H9 (cell line): ENCODE data around the gene MGA. TPM values are rescaled to one million over a fixed set of nuclear protein-coding genes. Genes with fewer than 3 reads are reported as not detected.

Source experiments
- DNase-seq: peaks from one replicate; pipeline ENCODE4 v3.0.0-alpha.2; 2017
- H2AFZ ChIP-seq: one replicate; pipeline ENCODE4 v1.6.1; 2013; ENCODE audit warnings: mild to moderate bottlenecking, low read length, control low read depth, moderate library complexity
- H2AK5ac ChIP-seq: 2 replicates; pipeline ENCODE4 v1.6.1; 2013; ENCODE audit warnings: low read length, control low read depth, mixed read lengths; ENCODE audit not compliant: insufficient read length
- H2BK120ac ChIP-seq: one replicate; pipeline ENCODE4 v1.6.1; 2013; ENCODE audit warnings: low read depth, mild to moderate bottlenecking, low read length, control low read depth, inconsistent platforms; ENCODE audit not compliant: poor library complexity, severe bottlenecking
- H2BK12ac ChIP-seq: 2 replicates; pipeline ENCODE4 v1.6.1; 2013; ENCODE audit warnings: low read length, control low read depth, mixed read lengths, low read depth; ENCODE audit not compliant: insufficient read length
- H2BK15ac ChIP-seq: 2 replicates; pipeline ENCODE4 v1.6.1; 2013; ENCODE audit warnings: low read depth, low read length, control low read depth
- H2BK20ac ChIP-seq: one replicate; pipeline ENCODE4 v1.6.1; 2013; ENCODE audit warnings: low read depth, mild to moderate bottlenecking, low read length, control low read depth, inconsistent platforms; ENCODE audit not compliant: poor library complexity, severe bottlenecking
- H2BK5ac ChIP-seq: 2 replicates; pipeline ENCODE4 v1.6.1; 2013; ENCODE audit warnings: low read length, control low read depth, mixed read lengths; ENCODE audit not compliant: insufficient read length
- H3K14ac ChIP-seq: 2 replicates; pipeline ENCODE4 v1.6.1; 2013; ENCODE audit warnings: low read length, control low read depth; ENCODE audit not compliant: insufficient read depth
- H3K18ac ChIP-seq: 2 replicates; pipeline ENCODE4 v1.6.1; 2013; ENCODE audit warnings: low read depth, mild to moderate bottlenecking, mixed read lengths, low read length, control low read depth; ENCODE audit not compliant: insufficient read length
- H3K23ac ChIP-seq: 2 replicates; pipeline ENCODE4 v1.6.1; 2013; ENCODE audit warnings: low read length, control low read depth, mixed read lengths, low read depth; ENCODE audit not compliant: insufficient read length
- H3K23me2 ChIP-seq: 2 replicates; pipeline ENCODE4 v1.6.1; 2013; ENCODE audit warnings: low read depth, mild to moderate bottlenecking, mixed read lengths, low read length, control low read depth; ENCODE audit not compliant: insufficient read length, poor library complexity, severe bottlenecking
- H3K27ac ChIP-seq: 2 replicates; pipeline ENCODE4 v1.5.1; 2013; ENCODE audit warnings: low read length, control low read depth, mixed read lengths, low read depth; ENCODE audit not compliant: insufficient read length
- H3K27me3 ChIP-seq: 2 replicates; pipeline ENCODE4 v1.6.1; 2013; ENCODE audit warnings: low read length, control low read depth, inconsistent platforms; ENCODE audit not compliant: insufficient read depth
- H3K4ac ChIP-seq: 2 replicates; pipeline ENCODE4 v1.6.1; 2013; ENCODE audit warnings: low read depth, mild to moderate bottlenecking, control low read depth, inconsistent platforms, low read length, moderate library complexity
- H3K4me1 ChIP-seq: 2 replicates; pipeline ENCODE4 v1.6.1; 2013; ENCODE audit warnings: low read length, control low read depth, inconsistent platforms; ENCODE audit not compliant: insufficient read depth
- H3K4me2 ChIP-seq: 2 replicates; pipeline ENCODE4 v1.6.1; 2013; ENCODE audit warnings: low read length, control low read depth, mixed read lengths; ENCODE audit not compliant: insufficient read length, insufficient read depth
- H3K56ac ChIP-seq: 2 replicates; pipeline ENCODE4 v1.6.1; 2013; ENCODE audit warnings: low read depth, mild to moderate bottlenecking, mixed read lengths, low read length, control low read depth; ENCODE audit not compliant: insufficient read length
- H3K79me1 ChIP-seq: 2 replicates; pipeline ENCODE4 v1.6.1; 2013; ENCODE audit warnings: low read depth, mild to moderate bottlenecking, moderate library complexity, low read length, control low read depth, inconsistent platforms; ENCODE audit not compliant: insufficient read depth, poor library complexity, severe bottlenecking
- H3K79me2 ChIP-seq: 2 replicates; pipeline ENCODE4 v1.6.1; 2013; ENCODE audit warnings: low read length, control low read depth, inconsistent platforms; ENCODE audit not compliant: insufficient read depth
- H3K9ac ChIP-seq: 2 replicates; pipeline ENCODE4 v1.6.1; 2013; ENCODE audit warnings: low read length, control low read depth, mixed read lengths; ENCODE audit not compliant: insufficient read length; ENCODE audit errors: extremely low read depth
- H3K9me3 ChIP-seq: one replicate; pipeline ENCODE4 v1.6.1; 2013; ENCODE audit warnings: low read depth, low read length, inconsistent platforms; ENCODE audit not compliant: control insufficient read depth
- H3T11ph ChIP-seq: one replicate; pipeline ENCODE4 v1.6.1; 2013; ENCODE audit warnings: mild to moderate bottlenecking, low read length, control low read depth, inconsistent platforms
- H4K20me1 ChIP-seq: one replicate; pipeline ENCODE4 v1.6.1; 2013; ENCODE audit not compliant: control insufficient read depth, insufficient read length, insufficient read depth
- H4K5ac ChIP-seq: 2 replicates; pipeline ENCODE4 v1.6.1; 2013; ENCODE audit warnings: low read depth, mild to moderate bottlenecking, mixed read lengths, low read length, control low read depth; ENCODE audit not compliant: insufficient read length
- H4K8ac ChIP-seq: replicated peaks from 2 replicates; pipeline ENCODE4 v1.6.1; 2013; ENCODE audit warnings: low read length, control low read depth, mixed read lengths, low read depth; ENCODE audit not compliant: insufficient read length
- H4K91ac ChIP-seq: 2 replicates; pipeline ENCODE4 v1.6.1; 2013; ENCODE audit warnings: low read depth, mild to moderate bottlenecking, moderate library complexity, mixed read lengths, low read length, control low read depth; ENCODE audit not compliant: insufficient read length
- H3K27ac Mint-ChIP-seq, 3 experiments: 2 replicates in 2 of 3; 3 replicates in 1 of 3; pipeline ENCODE4 v1.8.0; 2020 to 2021; ENCODE audit warnings: mixed read lengths in 3 of 3, mild to moderate bottlenecking in 1 of 3, moderate library complexity in 1 of 3
- H3K27me3 Mint-ChIP-seq: 2 replicates; pipeline ENCODE4 v1.8.0; 2021; ENCODE audit warnings: low read depth, mild to moderate bottlenecking, moderate library complexity, mixed read lengths
- H3K36me3 Mint-ChIP-seq, 3 experiments: 2 replicates in 2 of 3; 3 replicates in 1 of 3; pipeline ENCODE4 v1.8.0; 2020 to 2021; ENCODE audit warnings: low read depth in 3 of 3, mixed read lengths in 3 of 3; ENCODE audit not compliant: insufficient read depth in 1 of 3
- H3K4me1 Mint-ChIP-seq, 2 experiments: 2 replicates each; pipeline ENCODE4 v1.8.0; 2020; ENCODE audit warnings: mixed read lengths in 2 of 2
- H3K4me3 Mint-ChIP-seq, 2 experiments: 2 replicates in 1 of 2; 3 replicates in 1 of 2; pipeline ENCODE4 v1.8.0; 2020 to 2021; ENCODE audit warnings: mild to moderate bottlenecking in 2 of 2, mixed read lengths in 2 of 2, moderate library complexity in 1 of 2
- H3K9me3 Mint-ChIP-seq, 2 experiments: 2 replicates in 1 of 2; 3 replicates in 1 of 2; pipeline ENCODE4 v1.8.0; 2020; ENCODE audit warnings: mild to moderate bottlenecking in 2 of 2, mixed read lengths in 2 of 2, moderate library complexity in 1 of 2
- CTCF ChIP-seq: fragments of 200-600 bp; sonication (generic); conservative IDR thresholded peaks from 3 replicates; pipeline ENCODE4 v1.8.0; 2021; ENCODE audit warnings: antibody characterized with exemption, mild to moderate bottlenecking
- WGBS: extraction: QIAGEN DNeasy Blood & Tissue Kit; methylation state at CpG from one replicate; pipeline ENCODE4 v1.1.7; 2013; ENCODE audit warnings: missing lambda C conversion rate, low lambda C conversion rate, mixed read lengths; ENCODE audit not compliant: insufficient read length; ENCODE audit errors: extremely low coverage; 5-methylcytosine and 5-hydroxymethylcytosine counted together
- total RNA-seq: library from RNA; stranded (reverse); gene quantifications from 2 replicates; pipeline ENCODE4 v1.2.1, GENCODE V29; 2021

The MGA gene
- total RNA-seq, 1 experiment from 2014 or later: 62.7 TPM

DNA sequence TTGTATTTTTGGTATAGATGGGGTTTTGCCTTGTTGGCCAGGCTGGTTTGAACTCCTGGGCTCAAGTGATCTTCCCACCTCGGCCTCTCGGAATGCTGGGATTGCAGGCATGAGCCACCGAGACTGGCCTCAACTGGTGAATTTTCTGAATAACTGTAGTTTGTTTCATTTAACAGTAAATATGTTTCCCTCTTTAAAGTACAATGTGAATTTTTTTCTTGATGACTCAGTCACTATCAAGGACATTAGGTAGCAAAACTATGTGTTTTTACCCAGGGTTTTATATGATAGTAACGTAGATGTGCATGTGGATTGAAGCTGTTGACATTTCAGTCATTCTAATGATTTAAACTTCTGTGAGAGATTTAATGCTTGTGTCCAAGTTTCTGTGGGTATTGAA lies 73.9 kb downstream of the MGA start:
- Histone ChIP-seq H2BK12ac (no peak overlapping the region), H4K8ac (no peak overlapping the region), H3K9ac (no peak overlapping the region), H3K4ac (no peak overlapping the region), H3K14ac (no peak overlapping the region), H3K23ac (no peak overlapping the region), H3K23me2 (no peaks in the 10 kb centered on the region), H3K27me3 (no peaks in the 10 kb centered on the region), H2BK20ac (no peak overlapping the region), H3K9me3 (no peaks in the 10 kb centered on the region), H2BK15ac (no peak overlapping the region), H3K79me2 (no peaks in the 10 kb centered on the region), H3K27ac (no peak overlapping the region), H4K20me1 (no peaks in the 10 kb centered on the region), H4K91ac (no peak overlapping the region), H3K4me1 (no peaks in the 10 kb centered on the region), H4K5ac (no peak overlapping the region), H3K56ac (no peak overlapping the region), H3K79me1 (no peaks in the 10 kb centered on the region), H2AK5ac (no peak overlapping the region), H2AFZ (no peak overlapping the region), H3K4me2 (no peak overlapping the region), H2BK5ac (no peak overlapping the region), H2BK120ac (no peak overlapping the region), H3K18ac (no peak overlapping the region), H3T11ph (no peak overlapping the region)
- Mint-ChIP-seq H3K27me3 (no peaks in the 10 kb centered on the region), H3K27ac (no peak overlapping the region), H3K4me3 (no peak overlapping the region), H3K4me1 (no peaks in the 10 kb centered on the region), H3K36me3 (peaks cover 6 to 62% (median 32%) of the 10 kb centered on the region in 3 experiments; a peak in 5 of 7 replicates), H3K9me3 (no peaks in the 10 kb centered on the region)
- DNase-seq: no peak
- no CpG with 5 or more reads among the region's 4 CpGs for whole genome bisulfite sequencing
- no peak for TF ChIP-seq CTCF
